ENCODE results near the gene LRRC14B.
"Not testable (repeated sequence)": the region's sequence is repeated elsewhere in the genome, so short reads cannot be mapped to it uniquely, and the experiment has no call there.

LRRC14B gene

DNA sequence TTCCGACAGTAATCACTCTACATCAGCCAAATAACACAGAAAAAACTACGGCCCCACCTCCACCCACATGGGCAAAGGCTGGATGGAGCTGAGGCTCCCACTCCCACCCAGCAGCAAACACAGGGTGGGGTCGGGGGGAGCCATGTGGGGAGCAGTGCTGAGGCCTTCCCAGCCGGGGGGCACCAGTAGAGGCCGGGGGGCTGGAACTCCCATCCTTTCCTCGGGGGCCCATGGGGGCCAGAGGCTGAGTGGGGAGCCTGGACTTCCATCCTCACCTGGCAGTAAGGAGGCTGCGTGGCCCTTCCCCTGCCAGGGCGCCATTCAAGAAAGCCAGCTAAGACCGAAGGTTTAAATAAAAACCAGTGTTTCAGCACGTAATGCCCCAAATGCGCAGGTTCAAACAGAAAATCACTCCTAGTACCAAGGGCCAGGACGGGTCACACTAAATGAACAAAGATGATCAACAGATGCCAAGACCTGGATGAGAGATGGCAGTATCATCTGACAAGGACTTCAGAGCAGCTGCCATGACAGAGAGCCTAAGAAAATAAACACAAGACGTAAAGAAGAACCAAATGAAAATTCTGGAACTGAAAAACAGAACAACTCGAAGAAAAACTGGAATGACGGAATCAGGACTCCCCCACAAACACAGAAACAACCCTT, 17.3 kb downstream of the LRRC14B start:
- DNase-seq, result no peak

GRCh38 chr5:213803-214395, 22.6 kb downstream of the LRRC14B start:
- no peak for DNase-seq

DNA sequence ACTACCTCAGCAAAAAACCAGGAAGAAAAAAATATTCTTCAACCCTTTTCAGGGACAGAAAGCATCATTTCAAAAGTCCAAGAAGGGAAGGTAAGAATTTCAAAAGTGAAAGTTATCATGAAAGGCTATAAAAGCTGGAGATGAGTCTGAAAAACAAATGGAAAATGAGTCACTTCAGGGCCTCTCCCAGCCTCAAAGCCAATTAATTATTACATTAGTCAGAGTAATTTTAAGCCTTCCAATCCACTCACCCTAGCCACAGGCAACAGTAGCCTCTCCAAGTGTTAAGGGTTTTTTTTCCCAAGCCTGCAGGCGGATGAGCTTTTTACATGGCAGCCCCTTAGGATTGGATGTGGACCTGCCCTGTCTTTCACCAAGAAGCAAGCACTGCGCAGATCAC, 24.0 kb downstream of the LRRC14B start:
- DNase-seq, result not testable (repeated sequence)

DNA sequence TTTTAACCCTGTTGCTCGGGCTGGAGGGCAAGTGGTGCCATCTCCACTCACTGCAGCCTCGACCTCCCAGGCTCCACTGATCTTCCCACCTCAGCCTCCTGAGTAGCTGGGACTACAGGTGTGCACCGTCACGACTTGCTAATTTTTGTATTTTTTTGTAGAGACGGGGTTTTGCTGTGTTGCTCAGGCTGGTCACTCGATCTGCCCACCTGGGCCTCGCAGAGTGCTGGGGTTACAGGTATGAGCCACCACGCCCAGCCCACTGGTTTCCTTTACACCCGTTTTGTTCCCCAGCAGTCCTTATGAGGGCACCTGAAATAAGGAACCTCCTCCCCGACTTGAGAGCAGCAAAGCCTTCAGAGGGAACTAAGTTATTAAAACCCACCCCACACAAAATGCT, 24.8 kb downstream of the LRRC14B start:
- not testable (repeated sequence) for DNase-seq

- peak; percentile 97 for DNase-seq
These were observed 26.5 kb downstream of the LRRC14B start, which contains the start of the genes CCDC127 and SDHA for GRCh38 chr5:217494-218456. Gene CCDC127, minus strand, starts transcription at chr5:218153. Its CDS starts 1,304 bp downstream, at chr5:216849. Gene SDHA, plus strand, starts transcription at chr5:218320. Its CDS starts 36 bp downstream, at chr5:218356.

- DNase-seq, result no peak
These were observed 27.4 kb downstream of the LRRC14B start for GRCh38 chr5:218457-219291.

- DNase-seq, result no peak
These were observed 28.2 kb downstream of the LRRC14B start for GRCh38 chr5:219460-219863.

DNA sequence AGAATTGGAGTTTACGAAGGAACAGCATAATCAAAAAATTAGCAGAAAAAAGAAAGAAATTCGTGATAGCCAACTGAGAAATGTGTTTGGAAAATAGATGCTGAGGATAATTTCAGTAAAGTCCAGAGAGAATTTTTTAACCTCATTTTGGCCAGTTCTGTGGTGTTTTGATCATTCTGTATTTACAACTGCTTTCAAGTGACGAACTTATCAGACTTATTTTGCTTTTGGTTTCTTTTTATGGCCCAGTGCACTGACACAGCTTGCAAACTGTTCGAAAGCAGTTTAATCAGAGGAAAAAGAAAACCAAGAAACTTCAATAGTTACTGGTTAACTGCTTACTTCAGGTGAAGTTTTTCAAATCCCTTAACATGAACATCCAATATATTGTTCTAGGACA, 28.7 kb downstream of the LRRC14B start:
- no peak for DNase-seq

DNA sequence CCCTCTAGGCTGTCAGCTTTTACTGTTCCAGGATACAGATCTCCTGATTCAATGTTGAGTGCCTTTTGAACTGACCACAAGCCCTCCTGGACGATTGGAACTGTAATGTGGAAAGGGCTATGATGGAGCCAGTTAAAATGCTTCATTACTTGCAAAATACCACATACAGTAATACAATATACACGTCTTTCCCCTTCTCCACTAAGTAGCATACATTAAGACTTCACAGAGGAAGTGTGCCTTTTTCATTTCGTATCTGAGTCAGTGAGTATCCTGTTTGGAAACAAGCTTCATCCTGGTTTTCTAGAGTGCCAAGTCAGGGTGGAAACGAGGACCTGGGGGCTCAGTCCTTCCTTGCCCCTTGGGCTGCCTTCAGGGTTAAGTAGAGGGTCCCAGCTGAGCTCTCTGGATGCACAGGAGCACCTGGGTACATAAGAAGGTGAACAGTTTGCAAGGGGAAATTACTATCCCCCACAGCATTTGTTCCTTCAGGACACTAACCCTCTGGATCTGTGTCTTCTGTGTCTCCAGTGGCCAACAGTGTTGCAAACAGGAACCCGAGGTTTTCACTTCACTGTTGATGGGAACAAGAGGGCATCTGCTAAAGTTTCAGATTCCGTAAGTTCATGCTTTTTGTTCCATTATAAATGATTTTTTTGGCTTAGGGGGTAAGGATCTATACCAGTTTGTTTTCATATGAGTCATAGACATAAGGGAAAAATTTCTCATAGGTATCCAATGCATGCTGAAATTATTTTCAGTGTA, 31.8 kb downstream of the LRRC14B start:
- DNase-seq, result not testable (repeated sequence)

GRCh38 chr5:223791-224190, 32.5 kb downstream of the LRRC14B start:
- DNase-seq, result no peak

DNA sequence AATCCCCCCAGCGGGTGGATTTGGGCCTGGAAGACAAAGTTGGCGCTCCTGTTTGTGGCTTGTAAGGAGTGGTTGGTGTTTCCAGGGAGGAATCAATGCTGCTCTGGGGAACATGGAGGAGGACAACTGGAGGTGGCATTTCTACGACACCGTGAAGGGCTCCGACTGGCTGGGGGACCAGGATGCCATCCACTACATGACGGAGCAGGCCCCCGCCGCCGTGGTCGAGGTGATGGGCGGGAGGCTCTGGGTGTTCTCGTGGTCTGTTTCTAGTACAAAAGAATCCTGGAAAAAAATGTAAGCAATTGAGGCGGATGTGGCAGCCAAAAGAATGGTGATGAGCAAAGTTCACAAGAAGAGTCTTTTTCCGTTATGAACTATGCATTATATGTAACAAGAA, 34.0 kb downstream of the LRRC14B start:
- DNase-seq, result no peak

DNA sequence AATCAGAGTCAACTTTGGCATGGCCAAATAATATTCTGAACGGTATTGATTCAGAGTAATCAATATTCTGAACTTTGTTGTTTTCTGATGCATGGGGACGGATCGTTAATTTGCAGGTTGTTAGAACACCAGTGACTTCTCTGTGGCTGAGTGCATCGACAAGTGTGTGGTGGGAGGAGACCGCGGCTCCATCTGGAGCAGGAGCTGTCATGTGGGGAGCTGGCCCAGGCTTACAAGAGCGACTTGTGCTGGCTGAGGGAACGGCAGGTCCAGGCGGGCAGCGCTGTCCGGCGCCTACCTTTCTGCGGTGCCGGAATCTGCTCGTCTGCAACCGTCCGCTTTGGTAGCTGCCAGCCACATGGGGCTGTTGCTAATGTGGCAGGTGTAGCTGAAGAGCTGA, 36.1 kb downstream of the LRRC14B start:
- DNase-seq, result not testable (repeated sequence)

GRCh38 chr5:228886-229285, 37.6 kb downstream of the LRRC14B start:
- no peak for DNase-seq

DNA sequence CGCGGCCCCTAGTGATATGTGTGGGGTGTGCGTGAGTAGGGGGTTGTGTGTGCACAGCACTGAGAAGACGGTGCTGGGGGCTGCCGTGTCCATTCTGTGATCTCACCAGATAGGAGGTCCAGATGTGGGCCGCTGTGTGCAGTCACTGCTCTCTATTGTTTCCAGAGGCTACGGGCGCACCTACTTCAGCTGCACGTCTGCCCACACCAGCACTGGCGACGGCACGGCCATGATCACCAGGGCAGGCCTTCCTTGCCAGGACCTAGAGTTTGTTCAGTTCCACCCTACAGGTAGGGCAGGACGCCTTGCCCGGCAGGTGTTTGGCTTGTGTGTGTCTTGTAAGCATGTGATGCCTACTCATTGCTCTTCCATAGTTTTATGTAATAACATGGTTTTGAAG, 39.4 kb downstream of the LRRC14B start:
- no peak for DNase-seq

DNA sequence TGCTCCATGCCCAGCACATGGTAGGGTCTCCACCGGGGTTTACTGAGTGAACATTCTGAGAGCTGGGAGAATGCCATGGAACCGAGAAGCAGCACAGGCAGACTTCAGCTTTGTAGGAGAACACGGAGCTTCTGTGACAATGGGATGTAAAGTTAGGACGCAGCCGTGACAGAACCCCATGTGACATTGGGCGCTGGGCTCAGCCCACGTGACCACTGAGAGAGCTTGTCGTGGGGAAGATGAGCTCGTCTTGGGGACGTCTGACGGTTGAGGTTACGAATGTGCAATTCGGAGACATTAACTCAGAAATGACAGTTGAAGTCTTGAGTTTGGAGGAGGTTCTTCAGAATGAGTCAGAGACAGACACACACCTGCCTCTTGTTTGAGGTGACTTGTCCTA, 40.4 kb downstream of the LRRC14B start:
- no peak for DNase-seq

DNA sequence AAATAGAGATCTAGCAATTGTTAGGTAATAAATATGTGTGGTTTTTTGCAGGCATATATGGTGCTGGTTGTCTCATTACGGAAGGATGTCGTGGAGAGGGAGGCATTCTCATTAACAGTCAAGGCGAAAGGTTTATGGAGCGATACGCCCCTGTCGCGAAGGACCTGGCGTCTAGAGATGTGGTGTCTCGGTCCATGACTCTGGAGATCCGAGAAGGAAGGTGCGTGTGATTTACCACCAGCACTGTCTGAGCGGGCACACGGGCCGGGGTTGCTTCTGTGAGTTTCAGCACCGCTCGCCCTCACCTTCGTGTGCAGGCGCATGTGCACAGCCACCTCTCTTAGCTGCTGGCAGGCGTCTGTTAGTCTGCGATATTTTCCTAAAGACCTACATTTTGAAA, 42.1 kb downstream of the LRRC14B start:
- not testable (repeated sequence) for DNase-seq

GRCh38 chr5:234450-234849, 43.2 kb downstream of the LRRC14B start:
- no peak for DNase-seq

GRCh38 chr5:235527-235926, 44.2 kb downstream of the LRRC14B start:
- not testable (repeated sequence) for DNase-seq

- DNase-seq, result not testable (repeated sequence)
These were observed 46.6 kb downstream of the LRRC14B start for GRCh38 chr5:237931-238330.

DNA sequence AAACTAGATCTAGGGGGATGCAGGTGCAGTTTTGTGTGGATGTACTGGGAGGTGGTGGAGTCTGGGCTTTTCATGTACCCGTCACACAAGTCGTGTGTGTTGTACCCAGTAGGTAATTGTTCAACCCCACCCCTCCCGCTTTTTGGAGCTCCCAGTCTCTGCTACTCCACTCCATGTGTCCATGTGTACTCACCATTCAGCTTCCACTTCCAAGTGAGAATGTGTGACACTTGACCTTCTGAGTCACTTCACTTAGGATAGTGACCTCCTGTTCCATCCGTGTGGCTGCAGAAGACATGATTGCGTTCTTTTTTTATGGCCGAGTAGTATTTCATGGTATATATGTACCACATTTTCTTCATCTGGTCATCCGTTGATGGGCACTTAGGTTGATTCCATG, 49.3 kb downstream of the LRRC14B start:
- DNase-seq, result not testable (repeated sequence)

DNA sequence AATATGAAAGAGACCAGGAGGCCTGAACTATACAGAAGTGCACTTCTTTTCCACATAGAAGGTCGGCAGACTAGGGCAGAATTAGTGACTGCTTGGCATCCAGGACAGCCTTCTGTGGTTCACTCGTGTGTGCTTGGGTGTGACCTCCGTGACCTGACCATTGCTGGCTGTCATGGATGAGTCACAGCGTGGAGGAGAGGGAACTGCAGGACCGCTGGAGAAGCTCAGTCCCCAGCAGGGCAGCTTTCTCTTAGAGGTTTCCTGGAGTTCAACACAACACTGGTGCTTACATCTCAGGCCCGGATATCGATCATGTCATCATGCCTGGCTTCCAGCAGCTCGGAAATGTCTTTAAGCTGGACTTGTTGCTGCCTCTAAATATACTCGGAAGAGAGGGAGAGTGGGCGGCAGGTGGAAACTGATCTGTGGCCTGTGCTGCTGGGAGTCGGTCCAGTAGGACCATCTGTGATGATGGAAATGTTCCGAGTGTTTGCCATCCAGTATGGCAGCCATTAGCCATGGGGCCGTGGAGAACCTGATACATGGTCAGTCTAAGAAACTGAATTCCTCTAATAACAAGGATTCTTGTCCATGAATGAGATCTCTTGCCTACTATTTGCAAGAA, 49.9 kb downstream of the LRRC14B start:
- not testable (repeated sequence) for DNase-seq
